Hippocampal formation (tissue), 2 donors: ENCODE data around the gene TFR2.

Source experiments
- DNase-seq, 2 donors: peaks; one replicate each; lab custom pipeline; 2025; lab: John Stamatoyannopoulos, UW

TFR2 gene

DNA sequence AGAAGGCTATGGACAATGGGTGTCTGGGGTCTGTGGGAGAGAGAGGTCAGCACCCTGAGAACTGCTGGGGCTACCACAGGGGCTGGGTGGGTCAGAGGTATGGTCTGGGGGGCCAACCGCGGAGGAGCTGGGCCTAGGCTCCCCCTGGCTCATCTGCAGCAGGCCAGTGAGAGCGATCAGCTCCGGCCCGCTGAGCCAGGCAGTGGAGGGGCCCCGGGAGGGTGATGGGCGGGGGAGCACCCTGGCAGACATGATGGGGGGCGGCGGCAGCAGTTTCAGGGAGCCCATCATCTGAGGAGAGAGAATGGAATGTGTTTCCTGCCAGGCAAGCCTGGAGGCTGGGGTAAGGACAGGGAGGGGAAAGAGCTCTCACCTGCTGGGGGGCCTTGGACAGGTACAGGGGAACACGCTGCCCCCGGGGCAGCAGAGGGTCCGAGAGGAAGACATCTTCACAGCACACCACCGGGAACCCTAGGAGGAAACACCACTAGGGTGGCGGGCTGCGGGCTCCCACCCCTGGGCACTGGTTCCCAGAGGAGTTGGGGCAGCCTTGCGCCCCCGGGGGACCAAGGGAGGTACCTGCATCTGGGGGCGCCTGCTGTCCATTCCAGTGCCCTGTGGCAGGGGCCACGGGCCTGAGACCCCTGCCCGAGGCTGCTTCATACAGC, 68.9 kb downstream of the TFR2 start:
- no peak for DNase-seq

DNA sequence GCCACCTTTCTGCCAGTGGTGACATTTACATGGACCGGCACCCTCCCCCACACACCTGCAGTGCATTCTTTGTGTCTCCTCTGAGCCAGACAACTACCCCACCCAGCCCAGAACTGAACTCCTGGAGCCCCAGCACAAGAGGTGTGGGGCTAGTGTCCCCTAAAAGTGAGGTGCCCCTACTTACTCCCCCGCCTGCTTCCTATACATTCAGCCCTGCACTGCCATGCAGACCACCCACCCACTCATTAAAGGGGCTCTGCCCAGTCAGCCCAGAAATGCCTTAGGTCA, 69.6 kb downstream of the TFR2 start:
- no peak for DNase-seq

DNA sequence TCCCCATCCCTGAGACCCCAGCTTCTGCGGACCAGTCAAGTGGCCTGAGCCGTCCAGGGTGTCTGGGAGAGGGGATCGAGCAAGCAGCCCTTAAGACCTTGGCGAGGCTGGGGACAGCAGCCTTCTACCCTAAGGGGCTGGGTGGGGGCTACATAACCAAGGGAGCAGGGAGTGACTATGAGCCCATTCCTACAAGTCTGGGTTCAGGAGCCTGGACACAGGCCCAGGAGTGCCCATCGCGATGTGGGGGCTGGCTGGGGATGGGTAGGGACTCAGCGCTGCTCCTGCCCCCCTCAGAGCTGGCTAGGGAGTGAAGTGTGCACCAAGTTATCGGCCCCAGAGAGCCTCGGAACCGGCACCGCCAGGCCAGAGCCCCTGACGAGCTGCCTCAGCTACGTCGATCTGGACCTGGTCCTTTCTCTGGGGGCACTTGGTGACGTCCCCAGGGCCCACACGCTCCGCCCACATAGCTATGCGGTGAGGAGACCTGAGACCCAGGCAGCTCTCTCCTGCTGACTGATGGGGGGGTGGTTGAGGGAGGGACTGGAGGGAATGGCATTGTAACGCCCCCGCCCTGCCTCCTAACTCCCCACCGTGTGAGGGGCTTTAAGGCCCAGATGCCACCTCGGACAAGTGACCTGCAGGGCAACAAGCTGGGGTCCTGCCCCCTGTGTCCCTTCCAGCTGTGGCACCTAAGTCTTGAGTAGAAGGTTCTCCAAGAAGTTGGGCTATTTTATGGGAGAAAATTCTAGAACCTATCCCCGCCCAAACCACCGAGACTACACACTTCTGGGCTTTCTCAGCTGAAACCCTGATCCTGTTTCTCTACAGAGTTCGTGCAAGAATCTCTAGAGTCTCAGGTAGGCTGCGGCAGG, 70.2 kb downstream of the TFR2 start:
- DNase-seq, result no peak
